Gastrocnemius medialis (tissue), 4 donors: ENCODE data around the gene PRG3. TPM values are rescaled to one million over a fixed set of nuclear protein-coding genes. Genes with fewer than 3 reads are reported as not detected.
"Not testable (repeated sequence)": the region's sequence is repeated elsewhere in the genome, so short reads cannot be mapped to it uniquely, and the experiment has no call there.

Experiments used
- ATAC-seq, 2 donors: fragments of 150-250 bp; one replicate each; pipeline ENCODE4 v1.9.1; 2016
- DNase-seq, 2 donors: peaks; one replicate each; pipeline ENCODE4 v3.0.0-alpha.2; 2019
- H3K27ac ChIP-seq, 4 donors: fragments of 200-600 bp; sonication (generic); 1 replicate in 1 of 4; 2 replicates in 3 of 4; pipeline ENCODE4 v1.5.1; 2016 to 2018; ENCODE audit warnings: mild to moderate bottlenecking in 2 of 4, moderate library complexity in 1 of 4
- H3K27me3 ChIP-seq, 3 donors: fragments of 200-600 bp; sonication (generic) in 2 of 3; 1 replicate in 1 of 3; 2 replicates in 2 of 3; pipeline versions ENCODE4 v1.5.1 to v1.6.0; 2016 to 2019; ENCODE audit warnings: mild to moderate bottlenecking in 1 of 3, moderate library complexity in 1 of 3
- H3K36me3 ChIP-seq, 2 donors: fragments of 200-600 bp; sonication (generic) in 1 of 2; one replicate each; pipeline ENCODE4 v1.5.1; 2017 to 2018
- H3K4me1 ChIP-seq, 2 donors: fragments of 200-600 bp; sonication (generic) in 1 of 2; one replicate each; pipeline ENCODE4 v1.5.1; 2016 to 2017; ENCODE audit warnings: mild to moderate bottlenecking in 2 of 2
- H3K4me3 ChIP-seq, 4 donors: fragments of 200-600 bp; sonication (generic) in 3 of 4; 1 replicate in 1 of 4; 2 replicates in 3 of 4; pipeline ENCODE4 v1.5.1; 2016 to 2019; ENCODE audit warnings: mild to moderate bottlenecking in 2 of 4
- H3K9me3 ChIP-seq, 3 donors: fragments of 200-600 bp; sonication (generic) in 2 of 3; 1 replicate in 1 of 3; 2 replicates in 2 of 3; pipeline ENCODE4 v1.5.1; 2016 to 2019
- CTCF ChIP-seq, 5 experiments: fragments of 450-650 bp in 3 of 5; fragments of 200-600 bp in 2 of 5; sonication (generic) in 2 of 5; IDR thresholded peaks in 4 of 5; conservative IDR thresholded peaks in 1 of 5; 1 replicate in 4 of 5; 2 replicates in 1 of 5; pipeline ENCODE4 v1.5.1; 2016 to 2019; ENCODE audit warnings: antibody characterized with exemption in 5 of 5, mild to moderate bottlenecking in 3 of 5, moderate library complexity in 3 of 5
- POLR2A ChIP-seq, 2 donors: fragments of 450-650 bp; IDR thresholded peaks; one replicate each; pipeline ENCODE4 v1.6.1; 2017; ENCODE audit warnings: antibody characterized with exemption in 2 of 2, mild to moderate bottlenecking in 2 of 2, moderate library complexity in 2 of 2
- in situ Hi-C, 4 donors: fragments of 200-750 bp; cut with MboI; loops; one replicate each; pipeline versions ENCODE4 v1.15.0 to v1.8.0; 2017; ENCODE audit warnings: low sequenced_read_pairs in 4 of 4
- intact Hi-C: fragments of 100-400 bp; cut with DNase I; formaldehyde crosslinking; loops from one replicate; pipeline ENCODE4 v1.15.1; 2023; ENCODE audit warnings: low total_unique reads
- total RNA-seq, 4 donors: library from RNA; depleted of rRNA; stranded (reverse); fragments of >200 nt; gene quantifications; one replicate each; pipeline versions ENCODE4 v1.1.0 to v1.2.3, GENCODE V29; 2016

PRG3 gene
- total RNA-seq, 4 donors from 2014 or later: not detected

- no peaks in the 10 kb centered on the region for H3K9me3 ChIP-seq
- ATAC-seq (no peak), DNase-seq (no peak)
- peaks cover 0 to 2% (median 0%) of the 10 kb centered on the region in 3 donors for H3K27me3 ChIP-seq
- H3K4me1 ChIP-seq: peaks cover 9 to 22% of the 10 kb centered on the region in 2 donors
- H3K4me3 ChIP-seq: no peak overlapping the region
- TF ChIP-seq POLR2A (IDR thresholded peaks at IDR 0.05) (no peak), CTCF (IDR thresholded peaks at IDR 0.05 in 4 of 5, conservative IDR thresholded peaks at IDR 0.05 in 1 of 5) (no peak)
- intact Hi-C loops (no loop called here), in situ Hi-C loops (no loop called here)
- H3K36me3 ChIP-seq: peaks cover 0 to 11% of the 10 kb centered on the region in 2 donors
- H3K27ac ChIP-seq: peak overlapping the region in 3 of 4 donors; percentile 47 to 59 (median 57)
Measured at GRCh38 chr11:57405271-57405860, 24.4 kb upstream of the PRG3 start.

- DNase-seq (no peak), ATAC-seq (no peak)
- in situ Hi-C loops (no loop called here), intact Hi-C loops (no loop called here)
- Histone ChIP-seq H3K4me1 (peaks cover 9 to 22% of the 10 kb centered on the region in 2 donors), H3K27ac (no peak overlapping the region), H3K36me3 (peaks cover 0 to 11% of the 10 kb centered on the region in 2 donors), H3K27me3 (peaks cover 0 to 2% (median 0%) of the 10 kb centered on the region in 3 donors), H3K4me3 (no peak overlapping the region), H3K9me3 (no peaks in the 10 kb centered on the region)
- TF ChIP-seq CTCF (IDR thresholded peaks at IDR 0.05 in 4 of 5, conservative IDR thresholded peaks at IDR 0.05 in 1 of 5) (no peak), POLR2A (IDR thresholded peaks at IDR 0.05) (no peak)
Measured at GRCh38 chr11:57403802-57404147, 22.8 kb upstream of the PRG3 start.

- in situ Hi-C loops: not testable (repeated sequence)
Measured at GRCh38 chr11:57403003-57403801, 22.3 kb upstream of the PRG3 start.

GRCh38 chr11:57402188-57403002 is 21.4 kb upstream of the PRG3 start:
- H3K9me3 ChIP-seq: no peaks in the 10 kb centered on the region
- no peak overlapping the region for H3K4me3 ChIP-seq
- ATAC-seq (no peak), DNase-seq (no peak)
- intact Hi-C loops: no loop called here
- H3K36me3 ChIP-seq: peaks cover 0 to under 1% of the 10 kb centered on the region in 2 donors
- H3K27me3 ChIP-seq: peaks cover 0 to 2% (median 0%) of the 10 kb centered on the region in 3 donors
- in situ Hi-C loops: no loop called here
- H3K27ac ChIP-seq: no peak overlapping the region
- no peak for TF ChIP-seq CTCF (IDR thresholded peaks at IDR 0.05 in 4 of 5, conservative IDR thresholded peaks at IDR 0.05 in 1 of 5)
- no peak for TF ChIP-seq POLR2A (IDR thresholded peaks at IDR 0.05)
- H3K4me1 ChIP-seq: peaks cover 8 to 19% of the 10 kb centered on the region in 2 donors

More at GRCh38 chr11:57403003-57403801, 22.3 kb upstream of the PRG3 start:
- H3K27ac ChIP-seq, H3K36me3 ChIP-seq, ATAC-seq, H3K27me3 ChIP-seq, DNase-seq, intact Hi-C loops, H3K9me3 ChIP-seq, H3K4me3 ChIP-seq: not testable (repeated sequence)
- H3K4me1 ChIP-seq: peaks cover 9 to 22% of the 10 kb centered on the region in 2 donors
